GM12873 (cell line): ENCODE measurements around the gene KLHL11.

Experiments
- TF ChIP-seq, protein P1 (sequence below): IDR thresholded peaks from 2 replicates; pipeline ENCODE4 v1.5.1; 2012; ENCODE audit warnings: low read depth, mild to moderate bottlenecking, moderate library complexity, low read length, control low read depth; ENCODE audit not compliant: insufficient read depth; ENCODE audit errors: missing control alignments

Gene KLHL11

DNA sequence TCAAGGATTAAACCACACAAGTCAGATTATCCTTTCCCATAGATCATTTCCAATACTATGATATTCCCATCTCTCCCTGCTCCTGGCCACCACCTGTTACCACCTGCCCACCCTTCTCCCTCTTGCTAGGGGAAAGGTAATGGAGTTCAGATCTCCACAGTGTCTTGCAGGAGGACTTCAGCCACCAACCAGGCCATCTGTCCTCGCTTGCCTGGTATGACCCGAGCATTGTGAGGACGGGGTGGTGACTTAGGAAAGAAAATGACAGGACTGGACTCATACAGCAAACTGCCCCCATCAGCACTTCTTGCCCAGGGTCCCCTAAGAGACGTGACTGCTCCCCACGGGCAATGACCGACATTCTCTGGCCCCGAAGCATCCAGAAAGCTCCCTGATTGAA is 41.6 kb downstream of the KLHL11 start:
- TF ChIP-seq, protein P1, sequence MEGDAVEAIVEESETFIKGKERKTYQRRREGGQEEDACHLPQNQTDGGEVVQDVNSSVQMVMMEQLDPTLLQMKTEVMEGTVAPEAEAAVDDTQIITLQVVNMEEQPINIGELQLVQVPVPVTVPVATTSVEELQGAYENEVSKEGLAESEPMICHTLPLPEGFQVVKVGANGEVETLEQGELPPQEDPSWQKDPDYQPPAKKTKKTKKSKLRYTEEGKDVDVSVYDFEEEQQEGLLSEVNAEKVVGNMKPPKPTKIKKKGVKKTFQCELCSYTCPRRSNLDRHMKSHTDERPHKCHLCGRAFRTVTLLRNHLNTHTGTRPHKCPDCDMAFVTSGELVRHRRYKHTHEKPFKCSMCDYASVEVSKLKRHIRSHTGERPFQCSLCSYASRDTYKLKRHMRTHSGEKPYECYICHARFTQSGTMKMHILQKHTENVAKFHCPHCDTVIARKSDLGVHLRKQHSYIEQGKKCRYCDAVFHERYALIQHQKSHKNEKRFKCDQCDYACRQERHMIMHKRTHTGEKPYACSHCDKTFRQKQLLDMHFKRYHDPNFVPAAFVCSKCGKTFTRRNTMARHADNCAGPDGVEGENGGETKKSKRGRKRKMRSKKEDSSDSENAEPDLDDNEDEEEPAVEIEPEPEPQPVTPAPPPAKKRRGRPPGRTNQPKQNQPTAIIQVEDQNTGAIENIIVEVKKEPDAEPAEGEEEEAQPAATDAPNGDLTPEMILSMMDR = no peak

DNA sequence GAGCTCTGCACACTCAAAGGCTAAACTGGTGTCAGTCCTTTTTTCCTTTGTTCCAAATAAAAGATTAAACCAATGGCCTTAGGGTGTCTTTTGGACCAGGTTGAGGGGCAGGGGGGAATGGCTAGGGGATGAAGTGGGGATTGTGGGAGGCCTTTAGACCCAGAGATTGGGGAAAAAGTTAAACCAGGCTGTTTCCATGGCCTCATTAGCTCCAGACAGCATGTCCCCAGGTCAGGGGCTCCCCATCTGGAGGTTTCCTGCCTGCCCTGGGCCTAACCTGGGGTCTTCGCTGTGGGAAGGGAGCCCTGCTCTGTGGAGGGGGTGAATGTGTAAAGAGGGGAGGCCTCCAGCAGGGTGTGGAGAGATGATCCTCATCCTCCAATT is 42.1 kb downstream of the KLHL11 start:
- TF ChIP-seq, protein P1 = no peak

DNA sequence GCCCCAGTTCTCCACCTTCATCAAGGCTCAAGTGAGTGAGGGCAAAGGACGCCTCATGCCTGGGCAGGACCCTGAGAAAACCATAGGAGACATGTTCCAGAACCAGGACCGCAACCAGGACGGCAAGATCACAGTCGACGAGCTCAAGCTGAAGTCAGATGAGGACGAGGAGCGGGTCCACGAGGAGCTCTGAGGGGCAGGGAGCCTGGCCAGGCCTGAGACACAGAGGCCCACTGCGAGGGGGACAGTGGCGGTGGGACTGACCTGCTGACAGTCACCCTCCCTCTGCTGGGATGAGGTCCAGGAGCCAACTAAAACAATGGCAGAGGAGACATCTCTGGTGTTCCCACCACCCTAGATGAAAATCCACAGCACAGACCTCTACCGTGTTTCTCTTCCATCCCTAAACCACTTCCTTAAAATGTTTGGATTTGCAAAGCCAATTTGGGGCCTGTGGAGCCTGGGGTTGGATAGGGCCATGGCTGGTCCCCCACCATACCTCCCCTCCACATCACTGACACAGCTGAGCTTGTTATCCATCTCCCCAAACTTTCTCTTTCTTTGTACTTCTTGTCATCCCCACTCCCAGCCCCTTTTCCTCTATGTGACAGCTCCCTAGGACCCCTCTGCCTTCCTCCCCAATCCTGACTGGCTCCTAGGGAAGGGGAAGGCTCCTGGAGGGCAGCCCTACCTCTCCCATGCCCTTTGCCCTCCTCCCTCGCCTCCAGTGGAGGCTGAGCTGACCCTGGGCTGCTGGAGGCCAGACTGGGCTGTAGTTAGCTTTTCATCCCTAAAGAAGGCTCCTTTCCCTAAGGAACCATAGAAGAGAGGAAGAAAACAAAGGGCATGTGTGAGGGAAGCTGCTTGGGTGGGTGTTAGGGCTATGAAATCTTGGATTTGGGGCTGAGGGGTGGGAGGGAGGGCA is 42.7 kb downstream of the KLHL11 start:
- TF ChIP-seq, protein P1 = no peak

- TF ChIP-seq, protein P1 = no peak
Observed at GRCh38 chr17:41821776-41822175, 43.4 kb downstream of the KLHL11 start.

DNA sequence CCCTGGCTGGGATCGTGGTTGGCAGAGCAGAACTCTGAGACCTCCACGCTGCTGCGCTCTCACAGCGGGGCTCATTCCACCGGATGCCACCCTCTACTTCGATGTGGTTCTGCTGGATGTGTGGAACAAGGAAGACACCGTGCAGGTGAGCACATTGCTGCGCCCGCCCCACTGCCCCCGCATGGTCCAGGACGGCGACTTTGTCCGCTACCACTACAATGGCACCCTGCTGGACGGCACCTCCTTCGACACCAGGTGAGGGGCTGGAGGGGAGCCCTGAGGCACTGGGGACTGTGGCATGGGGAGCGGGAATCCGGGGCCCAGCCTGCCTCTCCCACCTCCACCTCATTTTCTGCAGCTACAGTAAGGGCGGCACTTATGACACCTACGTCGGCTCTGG is 47.2 kb downstream of the KLHL11 start:
- TF ChIP-seq, protein P1 = no peak

DNA sequence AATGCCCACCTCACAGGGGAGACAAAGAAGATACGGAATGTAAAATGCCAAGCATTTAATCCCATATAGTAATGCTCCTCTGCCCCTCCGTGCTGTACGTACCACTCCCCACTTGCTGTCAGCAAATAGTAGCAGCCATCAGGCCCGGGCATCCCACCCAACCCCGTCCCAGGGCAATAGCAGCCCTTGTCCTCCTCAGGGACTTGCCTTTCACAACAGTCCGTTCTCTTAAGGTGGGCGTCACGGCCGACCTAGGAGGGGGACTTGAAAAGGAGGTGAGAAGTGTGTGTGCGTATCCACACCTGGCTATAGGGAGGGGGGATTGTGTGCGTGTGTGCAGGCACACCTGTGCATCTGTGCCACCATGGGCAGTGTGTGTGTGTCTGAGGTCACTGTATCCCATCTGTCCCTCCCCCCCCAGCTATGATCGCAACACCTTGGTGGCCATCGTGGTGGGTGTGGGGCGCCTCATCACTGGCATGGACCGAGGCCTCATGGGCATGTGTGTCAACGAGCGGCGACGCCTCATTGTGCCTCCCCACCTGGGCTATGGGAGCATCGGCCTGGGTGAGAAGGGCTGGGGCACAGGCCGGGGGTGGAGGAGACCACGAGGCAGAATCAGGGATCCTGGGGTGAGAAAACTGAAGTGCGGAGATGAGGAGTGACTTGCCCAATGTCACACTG is 48.4 kb downstream of the KLHL11 start:
- TF ChIP-seq, protein P1 = no peak

DNA sequence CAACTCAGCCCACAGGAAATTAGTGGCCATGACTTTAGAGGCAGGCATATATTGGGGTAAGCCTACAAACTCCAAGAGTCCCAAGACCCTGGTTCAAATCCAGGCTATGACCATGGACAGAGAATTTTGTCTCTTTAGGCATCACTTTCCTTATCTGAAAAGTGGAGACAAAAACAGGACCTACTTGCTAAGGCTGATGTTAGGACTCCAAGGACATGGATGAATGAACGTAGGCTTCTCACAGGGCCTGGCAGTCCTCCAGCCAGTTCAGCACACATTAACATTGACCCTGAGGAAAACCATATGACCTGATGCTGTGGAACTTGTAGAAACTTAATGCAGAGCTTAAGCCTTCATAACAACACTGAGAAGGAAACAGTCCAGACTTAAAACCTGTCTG is 51.0 kb downstream of the KLHL11 start:
- TF ChIP-seq, protein P1 = no peak
